ENCODE results near the gene CREG1.

The CREG1 gene

DNA sequence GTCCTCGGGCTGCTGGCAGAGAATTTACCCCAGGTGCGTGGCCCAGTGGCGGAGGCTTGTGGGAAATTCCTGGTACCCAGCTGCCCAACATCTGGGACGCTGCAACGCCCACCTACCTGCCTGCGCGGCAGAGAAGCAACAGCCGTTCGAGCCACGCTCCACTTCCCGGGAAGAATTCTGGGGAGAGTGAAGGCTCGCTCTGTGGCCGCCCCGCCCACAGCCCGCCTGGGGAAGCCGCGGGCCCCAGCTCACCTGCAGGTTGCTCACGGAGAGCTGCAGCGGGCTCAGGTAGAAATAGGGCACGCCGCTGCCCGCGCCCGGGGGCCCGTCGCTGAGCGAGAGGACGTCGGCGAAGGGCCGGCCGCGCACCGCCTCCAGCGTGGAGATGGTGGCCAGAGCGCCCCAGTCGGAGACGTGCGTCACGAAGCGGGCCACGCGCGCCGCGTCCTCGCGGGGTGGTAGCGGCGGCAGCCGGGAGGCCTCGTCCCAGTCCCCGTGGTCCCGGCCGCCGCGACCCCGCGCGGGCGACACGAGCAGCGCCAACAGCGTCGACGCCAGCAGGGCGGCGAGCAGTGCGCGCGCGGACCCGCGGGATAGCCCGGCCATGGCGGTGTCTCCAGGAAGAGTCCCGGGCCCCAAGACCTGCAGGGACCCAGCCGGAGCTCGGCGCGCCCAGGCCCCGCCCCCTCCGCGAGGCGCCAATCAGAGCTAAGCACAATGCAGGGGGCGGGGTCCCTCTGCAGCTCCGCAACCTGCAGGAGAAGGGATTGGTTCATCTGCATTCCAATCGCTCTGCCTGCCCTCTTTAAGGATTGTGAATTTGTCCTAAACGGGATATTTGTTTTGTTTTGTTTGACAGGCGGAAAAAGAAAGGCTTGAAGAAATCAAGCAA lies at the start of gene CREG1:
TSS of gene CREG1 (minus strand) at position 627 of the 892 bp plus-strand sequence.
- TF ChIP-seq GATA3 (IDR thresholded peaks at IDR 0.05; ENCODE audit: low read depth, low read length), result no peak
- peak; percentile 83; the same call in 1 of the 2 replicates for TF ChIP-seq GATA2 (IDR thresholded peaks at IDR 0.05; ENCODE audit: low read depth, low read length)

DNA sequence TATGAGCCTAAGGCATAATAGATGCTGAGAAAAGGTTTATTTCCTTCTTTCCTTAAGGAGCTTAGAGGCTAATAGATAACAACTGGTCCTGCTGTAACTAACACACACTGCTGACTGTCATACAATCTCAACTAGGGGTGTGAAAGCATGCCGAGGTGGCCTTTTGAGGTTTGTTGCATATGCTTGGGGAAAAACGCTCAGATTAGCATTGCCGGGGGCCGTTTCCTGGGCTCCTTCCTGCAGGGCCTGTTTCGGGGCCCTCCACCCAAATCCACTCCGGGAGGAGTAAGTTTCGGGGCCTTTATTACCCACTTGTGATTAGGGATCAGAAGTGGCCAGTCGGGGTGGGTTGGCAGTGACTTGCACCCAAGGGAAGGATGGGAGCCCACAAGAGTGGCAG lies 49.3 kb upstream of the CREG1 start:
- TF ChIP-seq GATA3 (IDR thresholded peaks at IDR 0.05; ENCODE audit: low read depth, low read length), result no peak
- TF ChIP-seq GATA2 (IDR thresholded peaks at IDR 0.05; ENCODE audit: low read depth, low read length), result no peak

DNA sequence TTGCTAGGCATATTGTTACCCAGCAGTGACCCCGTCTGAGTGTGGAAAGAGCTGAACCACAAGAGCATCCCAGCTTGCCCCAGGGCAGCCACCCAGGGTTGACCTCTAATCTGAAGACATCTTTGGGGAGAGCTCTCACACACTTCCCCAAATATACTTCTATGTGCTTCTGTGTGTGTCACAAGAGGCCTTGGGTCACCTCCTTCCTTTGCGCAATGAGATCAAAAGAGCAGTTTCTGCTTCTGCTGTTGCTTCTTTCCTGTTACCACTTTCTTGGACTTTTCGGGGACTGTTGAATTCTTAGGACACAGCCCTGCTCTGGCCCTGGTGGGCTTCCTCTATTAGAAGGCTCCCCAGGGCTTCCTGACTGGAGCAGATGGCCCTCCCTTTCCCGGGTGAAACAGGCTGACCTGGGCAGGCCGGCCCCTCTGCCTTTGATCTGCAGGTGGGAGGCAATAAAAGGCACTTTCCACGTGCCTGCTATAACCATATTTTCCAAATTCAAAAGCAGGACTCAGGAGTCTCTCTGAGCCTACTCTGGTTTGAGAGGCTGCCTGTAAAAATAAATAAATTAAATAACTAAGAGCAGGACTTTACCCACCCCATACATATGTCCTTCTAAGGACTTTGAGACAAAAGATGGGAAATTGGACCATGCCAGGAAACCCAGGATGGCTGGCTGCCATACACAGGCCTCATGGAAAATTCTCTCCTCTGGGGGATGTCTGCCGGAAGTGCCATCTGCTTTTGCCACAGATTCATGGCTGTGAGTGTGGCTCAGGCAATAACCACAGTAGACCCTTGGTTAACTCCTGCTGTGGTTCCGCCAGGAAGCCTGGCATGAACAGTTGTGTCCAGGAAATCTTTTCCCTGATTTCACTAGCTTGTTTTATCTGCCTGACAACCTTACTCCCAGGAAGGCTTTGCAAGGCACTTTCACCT lies 48.2 kb upstream of the CREG1 start:
- TF ChIP-seq GATA3 (IDR thresholded peaks at IDR 0.05; ENCODE audit: low read depth, low read length) (no peak), GATA2 (IDR thresholded peaks at IDR 0.05; ENCODE audit: low read depth, low read length) (no peak)

DNA sequence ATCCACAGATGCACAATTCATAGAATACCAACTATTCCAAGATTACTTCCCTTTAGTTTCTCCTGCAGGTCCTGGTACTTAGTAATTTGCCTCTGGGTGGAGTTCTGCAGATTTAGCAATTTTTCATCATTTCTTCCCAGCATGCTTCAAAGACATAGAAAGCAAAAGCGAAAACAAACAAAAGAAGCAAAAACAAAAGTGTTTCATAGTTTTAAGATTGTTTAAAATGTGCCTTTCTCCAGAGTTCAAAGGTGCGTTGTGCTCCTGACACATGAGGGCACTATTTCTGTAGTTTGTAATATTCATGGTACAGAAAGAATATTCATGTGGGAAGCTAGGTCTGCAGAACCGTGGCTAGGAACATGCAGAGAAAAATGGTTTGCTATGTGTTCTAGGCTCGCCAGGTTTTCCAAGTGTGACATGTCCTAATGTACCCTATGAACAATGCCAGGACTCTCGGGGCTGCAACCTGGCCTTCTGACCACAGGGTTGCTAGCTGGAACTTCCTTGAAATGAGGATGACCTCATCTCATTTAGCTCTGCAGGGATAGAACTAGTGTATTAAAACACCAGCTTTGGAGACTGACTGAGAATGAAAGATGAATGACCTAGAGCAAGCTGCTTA lies 46.5 kb upstream of the CREG1 start:
- no peak for TF ChIP-seq GATA2 (IDR thresholded peaks at IDR 0.05; ENCODE audit: low read depth, low read length)

DNA sequence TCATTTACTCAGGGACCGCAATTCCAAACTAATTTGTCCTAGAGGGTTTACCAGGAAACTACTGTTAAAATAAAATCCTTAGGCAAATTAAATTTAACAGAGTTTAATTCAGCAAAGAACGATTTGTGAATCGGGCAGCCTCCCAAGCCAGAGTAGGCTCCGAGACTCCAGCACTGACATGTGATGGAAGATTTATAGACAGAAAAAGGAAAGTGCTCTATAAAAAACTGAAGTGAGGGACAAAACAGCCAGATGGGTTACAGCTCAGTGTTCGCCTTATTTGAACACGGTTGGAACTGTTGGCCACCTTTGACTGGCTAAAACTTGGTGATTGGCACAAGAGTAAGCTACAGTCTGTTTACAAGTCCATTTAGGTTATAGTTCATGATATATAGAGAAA lies 41.3 kb upstream of the CREG1 start:
- TF ChIP-seq GATA3 (IDR thresholded peaks at IDR 0.05; ENCODE audit: low read depth, low read length) (no peak), GATA2 (IDR thresholded peaks at IDR 0.05; ENCODE audit: low read depth, low read length) (no peak)

DNA sequence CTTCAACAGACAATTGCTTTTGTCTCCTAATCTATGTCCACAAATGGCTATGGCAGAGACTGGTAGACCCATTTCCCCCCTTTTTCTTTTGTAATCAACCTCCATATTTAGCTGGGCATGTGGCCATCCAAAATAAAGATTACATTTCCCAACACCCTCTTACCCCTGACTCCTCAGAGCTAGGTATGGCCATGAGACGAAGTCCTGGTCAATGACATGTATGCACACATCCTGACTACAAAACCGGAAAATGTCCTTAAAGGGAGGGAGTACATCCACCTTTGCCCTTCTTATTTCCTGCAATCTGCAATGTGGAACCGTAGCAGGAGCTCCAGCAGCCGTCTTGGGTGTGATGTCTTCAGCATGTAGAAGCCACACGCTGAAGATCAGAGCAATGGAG lies 40.3 kb upstream of the CREG1 start:
- TF ChIP-seq GATA3 (IDR thresholded peaks at IDR 0.05; ENCODE audit: low read depth, low read length) (no peak), GATA2 (IDR thresholded peaks at IDR 0.05; ENCODE audit: low read depth, low read length) (no peak)

DNA sequence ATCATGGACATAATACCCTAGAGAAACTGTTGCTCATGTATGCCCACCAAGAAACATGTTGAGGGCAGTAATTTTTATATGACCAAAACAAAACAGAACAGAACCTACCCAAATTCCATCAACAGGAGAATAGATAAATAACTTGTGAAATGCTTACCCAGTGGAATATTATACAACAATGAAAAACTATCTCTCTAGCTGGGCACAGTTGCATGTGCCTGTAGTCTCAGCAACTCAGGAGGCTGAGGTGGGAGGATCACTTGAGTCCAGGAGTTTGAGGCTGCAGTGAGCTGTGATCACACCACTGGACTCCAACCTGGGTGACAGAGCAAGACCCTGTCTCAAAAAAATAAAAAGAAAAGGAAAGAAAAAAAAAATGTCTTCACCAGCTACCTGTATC lies 38.9 kb upstream of the CREG1 start:
- TF ChIP-seq GATA2 (IDR thresholded peaks at IDR 0.05; ENCODE audit: low read depth, low read length) (no peak), GATA3 (IDR thresholded peaks at IDR 0.05; ENCODE audit: low read depth, low read length) (no peak)

DNA sequence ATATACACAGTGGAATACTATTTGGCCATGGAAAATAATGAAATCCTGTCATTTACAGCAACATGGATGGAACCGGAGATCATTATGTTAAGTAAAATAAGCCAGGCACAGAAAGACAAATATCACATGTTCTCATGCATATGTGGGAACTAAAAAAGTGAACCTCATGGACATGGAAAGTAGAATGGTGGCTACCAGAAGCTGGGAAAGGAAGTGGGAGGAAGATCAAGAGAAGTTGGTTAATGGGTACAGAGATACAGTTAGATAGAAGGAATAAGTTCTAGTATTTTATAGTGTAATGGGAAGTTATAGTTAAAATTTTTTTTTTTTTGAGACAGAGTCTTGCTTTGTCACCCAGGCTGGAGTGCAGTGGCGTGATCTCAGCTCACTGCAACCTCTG lies 34.8 kb upstream of the CREG1 start:
- TF ChIP-seq GATA2 (IDR thresholded peaks at IDR 0.05; ENCODE audit: low read depth, low read length) (no peak), GATA3 (IDR thresholded peaks at IDR 0.05; ENCODE audit: low read depth, low read length) (no peak)

DNA sequence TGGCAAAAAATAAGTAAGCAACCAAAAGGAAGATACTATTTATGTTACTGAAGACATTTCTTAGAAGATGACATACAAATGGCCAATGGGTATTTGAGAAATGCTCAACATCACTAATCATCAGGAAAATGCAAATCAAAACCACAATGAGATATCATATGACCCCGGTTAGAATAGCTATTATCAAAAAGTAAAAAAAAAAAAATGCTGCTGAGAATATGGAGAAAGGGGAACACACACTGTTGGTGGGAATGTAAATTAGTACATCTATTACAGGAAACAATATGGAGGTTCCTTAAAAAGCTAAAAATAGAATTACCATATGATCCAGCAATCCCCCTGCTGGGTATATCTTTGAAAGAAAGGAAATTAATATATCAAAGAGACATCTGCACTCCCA lies 34.3 kb upstream of the CREG1 start:
- TF ChIP-seq GATA2 (IDR thresholded peaks at IDR 0.05; ENCODE audit: low read depth, low read length), result no peak
- no peak for TF ChIP-seq GATA3 (IDR thresholded peaks at IDR 0.05; ENCODE audit: low read depth, low read length)

DNA sequence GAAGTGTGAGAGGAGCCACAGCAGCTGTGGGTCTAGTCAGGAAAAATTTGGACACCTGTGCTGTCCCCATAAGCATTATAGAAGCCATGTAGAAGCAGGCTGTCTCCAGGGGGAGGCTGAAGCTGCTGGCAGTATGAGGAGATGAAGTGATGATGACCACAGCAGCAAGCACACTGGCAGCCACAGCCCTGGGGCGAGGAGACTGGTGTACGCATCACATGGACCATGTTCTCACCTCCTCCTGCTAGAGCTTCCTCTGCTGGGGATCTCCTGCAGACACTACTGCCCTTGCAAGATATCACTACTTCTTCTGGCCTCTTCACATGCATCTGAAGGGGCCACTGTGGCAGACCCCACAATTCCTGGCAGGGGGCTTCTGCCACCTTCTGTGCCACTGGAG lies 33.8 kb upstream of the CREG1 start:
- no peak for TF ChIP-seq GATA3 (IDR thresholded peaks at IDR 0.05; ENCODE audit: low read depth, low read length)
- no peak for TF ChIP-seq GATA2 (IDR thresholded peaks at IDR 0.05; ENCODE audit: low read depth, low read length)

DNA sequence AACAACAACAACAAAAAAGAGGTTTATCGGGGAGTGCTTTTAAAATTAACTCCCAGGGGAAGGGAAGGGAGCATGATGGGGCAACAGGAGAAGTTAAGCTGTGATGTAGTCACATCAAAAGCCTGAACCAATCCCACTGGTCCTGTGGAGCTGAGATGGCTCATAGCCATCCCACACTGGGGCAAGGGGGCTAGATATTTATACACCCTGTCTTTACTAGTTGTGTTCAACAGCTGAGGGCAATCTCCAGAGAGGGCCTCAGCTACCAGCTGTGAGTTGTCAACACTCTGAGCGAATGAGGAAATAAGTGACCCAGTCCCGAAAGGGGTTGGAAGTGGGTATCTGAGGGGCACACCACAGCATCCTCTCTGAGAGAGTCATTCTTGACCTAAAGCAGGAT lies 31.0 kb upstream of the CREG1 start:
- TF ChIP-seq GATA3 (IDR thresholded peaks at IDR 0.05; ENCODE audit: low read depth, low read length) (no peak), GATA2 (IDR thresholded peaks at IDR 0.05; ENCODE audit: low read depth, low read length) (no peak)

DNA sequence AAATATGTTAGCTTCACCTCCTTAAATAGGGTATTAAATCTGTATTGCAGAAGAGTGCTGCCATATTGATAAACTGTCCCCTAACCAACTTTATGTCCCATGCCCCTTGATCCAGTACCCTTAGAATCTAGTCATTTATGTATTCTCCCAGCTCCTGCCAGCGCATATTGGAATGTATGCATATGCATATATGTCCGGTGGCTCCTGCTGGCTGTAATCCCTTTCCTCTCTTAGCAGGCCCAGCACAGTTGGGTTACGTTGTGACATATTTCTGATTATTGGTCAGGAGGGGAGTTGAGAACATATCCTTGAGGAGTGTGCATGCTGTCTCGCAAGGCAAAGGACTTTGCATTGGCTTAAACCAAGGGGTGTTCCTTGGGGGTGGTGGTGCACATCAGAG lies 29.2 kb upstream of the CREG1 start:
- no peak for TF ChIP-seq GATA3 (IDR thresholded peaks at IDR 0.05; ENCODE audit: low read depth, low read length)
- no peak for TF ChIP-seq GATA2 (IDR thresholded peaks at IDR 0.05; ENCODE audit: low read depth, low read length)

DNA sequence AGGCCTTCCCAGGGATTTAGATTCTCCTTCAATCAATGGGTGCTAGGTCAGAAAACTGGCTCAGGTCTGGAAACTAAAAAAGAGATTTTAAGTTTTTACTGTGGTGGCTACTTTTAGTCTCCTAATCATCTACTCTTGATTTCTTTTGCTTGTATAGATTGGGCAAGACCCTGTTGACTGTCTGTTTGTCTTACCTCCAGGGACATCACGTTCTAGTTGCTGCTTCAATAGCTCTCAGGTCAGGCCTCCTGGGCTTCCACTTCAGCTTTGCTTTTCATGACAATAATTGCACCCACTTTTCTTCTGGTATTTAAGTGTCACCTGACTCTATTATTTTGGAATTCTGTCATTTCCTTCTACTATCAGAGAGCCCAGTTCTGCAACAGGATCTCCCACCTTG lies 28.5 kb upstream of the CREG1 start:
- TF ChIP-seq GATA2 (IDR thresholded peaks at IDR 0.05; ENCODE audit: low read depth, low read length), result no peak
- TF ChIP-seq GATA3 (IDR thresholded peaks at IDR 0.05; ENCODE audit: low read depth, low read length), result no peak

DNA sequence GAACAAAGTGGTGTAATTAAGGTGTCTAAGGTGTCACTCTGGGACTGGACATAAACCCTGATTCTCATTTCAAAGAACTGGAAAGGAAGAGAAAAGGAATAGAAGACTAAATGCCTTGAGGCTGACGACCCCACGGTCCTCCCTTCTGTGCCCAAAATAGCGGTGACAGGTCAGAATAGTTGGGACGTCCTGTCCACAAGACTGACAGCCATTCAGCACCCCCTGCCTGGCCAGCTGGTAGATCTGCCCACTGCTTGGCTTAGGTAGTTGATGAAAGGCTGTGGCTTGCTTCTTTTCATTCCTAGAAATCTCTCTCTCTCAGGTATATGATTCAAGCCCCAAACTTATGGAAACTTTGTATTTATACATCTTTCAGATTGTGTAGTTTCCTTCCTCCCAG lies 26.4 kb upstream of the CREG1 start:
- no peak for TF ChIP-seq GATA2 (IDR thresholded peaks at IDR 0.05; ENCODE audit: low read depth, low read length)
- TF ChIP-seq GATA3 (IDR thresholded peaks at IDR 0.05; ENCODE audit: low read depth, low read length), result no peak

Measured in SH-SY5Y (cell line).